HEK293 (cell line): ENCODE data around the gene BEST3.

ENCODE experiments used
- CTCF ChIA-PET: fragments of 350-600 bp; formaldehyde crosslinking; extraction: SDS; loops from one replicate; lab custom pipeline; 2021; ENCODE audit warnings: antibody characterized with exemption; lab: Yijun Ruan, JAX
- POLR2A ChIA-PET: fragments of 300-600 bp; formaldehyde crosslinking; extraction: SDS; loops from one replicate; lab custom pipeline; 2020; ENCODE audit warnings: antibody characterized with exemption, inconsistent platforms; lab: Yijun Ruan, JAX
- H3K27ac ChIP-seq: fragments of 200-500 bp; sonication (Bioruptor generic); 2 replicates; pipeline ENCODE4 v1.5.1; 2014; ENCODE audit warnings: low read depth, low read length, control low read depth, inconsistent platforms; ENCODE audit errors: extremely low read depth
- H3K36me3 ChIP-seq, 2 experiments: fragments of 200-500 bp in 1 of 2; sonication (Bioruptor generic) in 1 of 2; 1 replicate in 1 of 2; 2 replicates in 1 of 2; pipeline ENCODE4 v1.5.1; 2014 to 2017; ENCODE audit warnings: inconsistent platforms in 2 of 2, low read length in 2 of 2; ENCODE audit not compliant: control insufficient read depth in 2 of 2, insufficient read depth in 1 of 2
- H3K4me1 ChIP-seq: fragments of 200-500 bp; sonication (Bioruptor generic); 2 replicates; pipeline ENCODE4 v1.5.1; 2014; ENCODE audit warnings: mild to moderate bottlenecking, low read length, inconsistent platforms; ENCODE audit not compliant: control insufficient read depth, insufficient read depth
- H3K4me3 ChIP-seq: 2 replicates; pipeline ENCODE4 v1.5.1; 2011; ENCODE audit warnings: low read depth, mild to moderate bottlenecking, control low read depth, low read length, moderate library complexity
- H3K9me3 ChIP-seq: fragments of 200-500 bp; sonication (Bioruptor generic); 2 replicates; pipeline ENCODE4 v1.5.1; 2014; ENCODE audit warnings: low read depth, low read length, inconsistent platforms; ENCODE audit not compliant: control insufficient read depth, insufficient read depth
- AEBP2 ChIP-seq: fragments of 450-650 bp; formaldehyde crosslinking; IDR thresholded peaks from 2 replicates; pipeline ENCODE4 v1.5.1; 2016; ENCODE audit warnings: missing biosample characterization, missing genetic modification characterization, borderline replicate concordance
- GLIS2 ChIP-seq: fragments of 450-650 bp; formaldehyde crosslinking; IDR thresholded peaks from 2 replicates; pipeline ENCODE4 v1.5.1; 2016; ENCODE audit warnings: missing biosample characterization, missing genetic modification characterization
- HOXA7 ChIP-seq: sonication (generic); formaldehyde crosslinking; IDR thresholded peaks from 2 replicates; pipeline ENCODE4 v1.8.1; 2022; ENCODE audit warnings: missing genetic modification reagents, borderline replicate concordance
- KLF8 ChIP-seq: fragments of 450-650 bp; formaldehyde crosslinking; IDR thresholded peaks from 2 replicates; pipeline ENCODE4 v1.5.1; 2016; ENCODE audit warnings: missing biosample characterization, missing genetic modification characterization
- PATZ1 ChIP-seq: fragments of 450-650 bp; formaldehyde crosslinking; IDR thresholded peaks from 2 replicates; pipeline ENCODE4 v1.5.1; 2016; ENCODE audit warnings: missing biosample characterization, missing genetic modification characterization
- PRDM1 ChIP-seq: fragments of 450-650 bp; formaldehyde crosslinking; IDR thresholded peaks from 2 replicates; pipeline ENCODE4; 2016; ENCODE audit warnings: missing biosample characterization, missing genetic modification characterization
- SP2 ChIP-seq: fragments of 450-650 bp; formaldehyde crosslinking; IDR thresholded peaks from 2 replicates; pipeline ENCODE4 v1.5.1; 2016; ENCODE audit warnings: missing biosample characterization, missing genetic modification characterization
- YY1 ChIP-seq: fragments of 450-650 bp; formaldehyde crosslinking; IDR thresholded peaks from 2 replicates; pipeline ENCODE4 v1.5.1; 2018; ENCODE audit warnings: missing biosample characterization, missing genetic modification characterization
- ZBTB1 ChIP-seq: fragments of 450-650 bp; formaldehyde crosslinking; IDR thresholded peaks from 2 replicates; pipeline ENCODE4 v1.5.1; 2016; ENCODE audit warnings: missing biosample characterization, missing genetic modification characterization
- ZBTB21 ChIP-seq: fragments of 450-650 bp; formaldehyde crosslinking; IDR thresholded peaks from 2 replicates; pipeline ENCODE4 v1.5.1; 2017; ENCODE audit warnings: missing biosample characterization, missing genetic modification characterization
- ZBTB48 ChIP-seq: fragments of 450-650 bp; formaldehyde crosslinking; IDR thresholded peaks from 2 replicates; pipeline ENCODE4 v1.5.1; 2016; ENCODE audit warnings: missing biosample characterization, missing genetic modification characterization
- ZFHX2 ChIP-seq: fragments of 450-650 bp; formaldehyde crosslinking; conservative IDR thresholded peaks from 2 replicates; pipeline ENCODE4 v1.5.1; 2016; ENCODE audit warnings: missing biosample characterization, missing genetic modification characterization
- ZNF112 ChIP-seq: fragments of 450-650 bp; formaldehyde crosslinking; IDR thresholded peaks from 2 replicates; pipeline ENCODE4 v1.5.0; 2017; ENCODE audit warnings: missing biosample characterization, missing genetic modification characterization
- ZNF2 ChIP-seq: fragments of 450-650 bp; formaldehyde crosslinking; IDR thresholded peaks from 2 replicates; pipeline ENCODE4 v1.5.1; 2016; ENCODE audit warnings: missing biosample characterization, missing genetic modification characterization
- ZNF292 ChIP-seq: fragments of 450-650 bp; formaldehyde crosslinking; IDR thresholded peaks from 2 replicates; pipeline ENCODE4 v1.5.1; 2016; ENCODE audit warnings: low read depth, missing biosample characterization, missing genetic modification characterization, borderline replicate concordance
- ZNF302 ChIP-seq: fragments of 450-650 bp; formaldehyde crosslinking; IDR thresholded peaks from 2 replicates; pipeline ENCODE4 v1.5.1; 2016; ENCODE audit warnings: missing biosample characterization, missing genetic modification characterization, low read depth
- ZNF335 ChIP-seq: fragments of 450-650 bp; formaldehyde crosslinking; conservative IDR thresholded peaks from 2 replicates; pipeline ENCODE4 v1.5.1; 2016; ENCODE audit warnings: missing biosample characterization, missing genetic modification characterization
- ZNF560 ChIP-seq: fragments of 450-650 bp; formaldehyde crosslinking; IDR thresholded peaks from 2 replicates; pipeline ENCODE4 v1.5.1; 2017; ENCODE audit warnings: missing biosample characterization, missing genetic modification characterization, borderline replicate concordance
- ZNF600 ChIP-seq: fragments of 450-650 bp; formaldehyde crosslinking; IDR thresholded peaks from 2 replicates; pipeline ENCODE4 v1.5.1; 2016; ENCODE audit warnings: missing biosample characterization, missing genetic modification characterization
- ZNF610 ChIP-seq: fragments of 450-650 bp; formaldehyde crosslinking; IDR thresholded peaks from 2 replicates; pipeline ENCODE4 v1.5.1; 2016; ENCODE audit warnings: missing biosample characterization, missing genetic modification characterization, borderline replicate concordance
- ZNF791 ChIP-seq: fragments of 450-650 bp; formaldehyde crosslinking; IDR thresholded peaks from 2 replicates; pipeline ENCODE4 v1.5.1; 2016; ENCODE audit warnings: missing biosample characterization, missing genetic modification characterization
- ZSCAN4 ChIP-seq: fragments of 450-650 bp; formaldehyde crosslinking; IDR thresholded peaks from 2 replicates; pipeline ENCODE4 v1.5.1; 2017; ENCODE audit warnings: missing biosample characterization, missing genetic modification characterization
- ZXDB ChIP-seq: fragments of 450-650 bp; formaldehyde crosslinking; IDR thresholded peaks from 2 replicates; pipeline ENCODE4 v1.5.1; 2016; ENCODE audit warnings: missing biosample characterization, missing genetic modification characterization

Gene BEST3

GRCh38 chr12:69676257-69677012 is 22.7 kb downstream of the BEST3 start (continued):
- no peak for TF ChIP-seq SP2 (tag by site-specific recombination)
- no peak for TF ChIP-seq ZNF791
- TF ChIP-seq AEBP2 (tag by site-specific recombination) = no peak
- no peak for TF ChIP-seq ZNF600 (tag by site-specific recombination)
- no peak for TF ChIP-seq ZBTB21 (tag by site-specific recombination)
- TF ChIP-seq PATZ1 (tag by site-specific recombination) = no peak
- no peak for TF ChIP-seq ZXDB
- no peak for TF ChIP-seq ZSCAN4 (tag by site-specific recombination)
- no peak for TF ChIP-seq KLF8 (tag by site-specific recombination)
- no peak for TF ChIP-seq ZFHX2 (tag by site-specific recombination)
- TF ChIP-seq ZNF112 = no peak
- no peak for TF ChIP-seq ZNF335

GRCh38 chr12:69672195-69672594 is 26.9 kb downstream of the BEST3 start:
- H3K4me1 ChIP-seq = no peaks in the 10 kb centered on the region
- H3K36me3 ChIP-seq = no peaks in the 10 kb centered on the region
- ChIA-PET POLR2A (no interaction called here), CTCF (interaction anchor here (0.6 to 1.4 kb wide), 3 partner anchors 10 to 283 kb away, joined by 3 read pairs; no protein-coding TSS in a partner anchor)
- no peaks in the 10 kb centered on the region for H3K9me3 ChIP-seq
- TF ChIP-seq ZNF610 (tag by site-specific recombination) (no peak), PRDM1 (tag by site-specific recombination) (no peak), YY1 (no peak), ZBTB48 (tag by site-specific recombination) (no peak), ZNF292 (tag by site-specific recombination) (no peak), ZBTB1 (tag by site-specific recombination) (no peak), ZNF302 (tag by site-specific recombination) (no peak), ZNF600 (tag by site-specific recombination) (no peak), HOXA7 (CRISPR knock-in tag) (no peak), AEBP2 (tag by site-specific recombination) (no peak), ZNF560 (tag by site-specific recombination) (no peak), GLIS2 (tag by site-specific recombination) (no peak), ZNF2 (no peak)
- H3K4me3 ChIP-seq = no peak overlapping the region
- no peak overlapping the region for H3K27ac ChIP-seq
